NB4 (cell line): Measurements from ENCODE around the gene USP6NL.

ENCODE experiments used
- CTCF ChIP-seq: IDR thresholded peaks from one replicate; pipeline ENCODE4 v1.5.1; 2012; ENCODE audit warnings: low read depth, low read length
- MAX ChIP-seq: IDR thresholded peaks from 2 replicates; pipeline ENCODE4 v1.6.1; 2011; ENCODE audit warnings: low read depth, low read length
- MYC ChIP-seq: IDR thresholded peaks from 2 replicates; pipeline ENCODE4 v1.6.1; 2011; ENCODE audit warnings: low read depth, low read length
- POLR2A ChIP-seq: IDR thresholded peaks from 2 replicates; pipeline ENCODE4 v1.6.1; 2011; ENCODE audit warnings: mild to moderate bottlenecking; ENCODE audit not compliant: insufficient read length; ENCODE audit errors: extremely low read depth

DNA sequence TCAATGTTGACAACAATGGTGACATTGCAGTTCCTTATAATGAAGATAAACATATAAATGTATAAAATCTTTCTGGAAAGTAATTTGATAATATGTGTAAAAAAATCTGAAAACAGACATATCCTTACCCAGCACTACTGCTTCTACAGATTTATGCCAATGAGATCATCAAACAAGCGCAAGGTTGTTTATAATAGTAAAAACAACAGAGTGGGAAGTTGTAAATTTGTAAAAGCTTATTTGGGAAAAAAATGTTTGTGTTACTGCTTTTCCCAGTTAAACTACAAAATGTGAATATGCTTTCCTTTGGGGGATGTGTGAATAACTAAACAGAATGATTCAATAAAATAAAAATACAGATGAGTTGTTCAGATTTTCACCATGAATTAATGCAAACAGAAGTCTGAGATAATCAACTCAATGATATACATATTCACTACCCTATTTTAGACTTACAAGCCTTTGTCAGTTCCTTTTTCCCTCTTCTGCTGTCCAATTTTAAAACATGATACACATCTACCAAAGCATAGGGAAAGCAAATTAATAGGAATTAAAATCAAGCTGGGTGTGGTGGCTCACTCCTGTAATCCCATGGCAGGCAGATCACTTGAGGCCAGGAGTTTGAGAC, 82.1 kb downstream of the USP6NL start:
- TF ChIP-seq POLR2A (no peak), CTCF (no peak), MAX (no peak), MYC (no peak)
